GM19043 (cell line): ENCODE results near the gene DHRS7B.

Experiments
- ATAC-seq: cut with Tn5 transposase; IDR thresholded peaks from one replicate; pipeline ENCODE4 v1.9.1; 2021; ENCODE audit warnings: low read depth; ENCODE audit not compliant: unreplicated experiment

The DHRS7B gene

GRCh38 chr17:21231533-21231932 lies 104.8 kb downstream of the DHRS7B start:
- no peak for ATAC-seq

GRCh38 chr17:21232033-21232749 lies 105.4 kb downstream of the DHRS7B start:
- no peak for ATAC-seq

- ATAC-seq, result no peak
Measured at GRCh38 chr17:21233581-21234347, 107.0 kb downstream of the DHRS7B start.

GRCh38 chr17:21235921-21236320 lies 109.2 kb downstream of the DHRS7B start:
- ATAC-seq, result no peak

- no peak for ATAC-seq
Measured at GRCh38 chr17:21239680-21240368, 113.1 kb downstream of the DHRS7B start.

GRCh38 chr17:21240369-21241055 lies 113.7 kb downstream of the DHRS7B start:
- no peak for ATAC-seq
